ENCODE measurements around the gene OR2M3. TPM values are rescaled to one million over a fixed set of nuclear protein-coding genes. Genes with fewer than 3 reads are reported as not detected.
"Not testable (repeated sequence)": the region's sequence is repeated elsewhere in the genome, so short reads cannot be mapped to it uniquely, and the experiment has no call there.

OR2M3 gene
- total RNA-seq, 1 experiment from 2014 or later: not detected

GRCh38 chr1:248239478-248239877 is 42.4 kb downstream of the OR2M3 start:
- CTCF ChIA-PET: no interaction called here

GRCh38 chr1:248243204-248243603 is 46.1 kb downstream of the OR2M3 start:
- no peak overlapping the region for H3K27ac Mint-ChIP-seq
- peaks cover 59% of the 10 kb centered on the region for H3K36me3 Mint-ChIP-seq
- TF ChIP-seq HMGA2 (CRISPR knock-in tag; IDR thresholded peaks at IDR 0.05) (no peak), CTCF (IDR thresholded peaks at IDR 0.05) (peak; percentile 37; the same call in 1 of the 2 replicates)
- peaks cover 2% of the 10 kb centered on the region; the same call in 1 of the 2 replicates for H3K27me3 Mint-ChIP-seq (ENCODE audit: low read depth)
- no peaks in the 10 kb centered on the region for H3K4me1 Mint-ChIP-seq
- POLR2A ChIA-PET: no interaction called here
- peaks cover 74% of the 10 kb centered on the region for H3K9me3 Mint-ChIP-seq
- CTCF ChIA-PET: no interaction called here
- no peak overlapping the region for H3K4me3 Mint-ChIP-seq
- DNase-seq (ENCODE audit: low spot score): no peak
- ATAC-seq: peak; percentile 79

More at GRCh38 chr1:248239478-248239877, 42.4 kb downstream of the OR2M3 start:
- DNase-seq (ENCODE audit: low spot score): no peak
- TF ChIP-seq NFATC4 (CRISPR knock-in tag; IDR thresholded peaks at IDR 0.05) (no peak), ZNF512 (CRISPR knock-in tag; IDR thresholded peaks at IDR 0.05; ENCODE audit: borderline replicate concordance) (no peak)
- Mint-ChIP-seq H3K36me3 (peaks cover 65% of the 10 kb centered on the region), H3K4me1 (no peaks in the 10 kb centered on the region), H3K4me3 (no peak overlapping the region), H3K9me3 (peaks cover 78% of the 10 kb centered on the region), H3K27ac (no peak overlapping the region), H3K27me3 (ENCODE audit: low read depth) (peaks cover 4% of the 10 kb centered on the region)
- POLR2A ChIA-PET: no interaction called here
- no peak for ATAC-seq

GRCh38 chr1:248259309-248259708 is 62.2 kb downstream of the OR2M3 start:
- Mint-ChIP-seq H3K36me3 (peaks cover 49% of the 10 kb centered on the region), H3K9me3 (peaks cover 62% of the 10 kb centered on the region)
- DNase-seq (ENCODE audit: low spot score); H3K27me3 Mint-ChIP-seq (ENCODE audit: low read depth); H3K27ac Mint-ChIP-seq; H3K4me3 Mint-ChIP-seq; ATAC-seq; CTCF ChIA-PET; POLR2A ChIA-PET; H3K4me1 Mint-ChIP-seq: not testable (repeated sequence)

Other genes starting within 250 kb of the OR2M3 start
- gene OR2L8, start 248.4 kb upstream of the OR2M3 start, total RNA-seq (2021): not detected in 3 replicates
- not detected in 3 replicates for gene OR2AK2, start 232.0 kb upstream of the OR2M3 start, total RNA-seq (2021)
- gene OR2L5, start 183.6 kb upstream of the OR2M3 start, total RNA-seq (2021): not detected in 3 replicates
- 0.05 TPM in 1 of 3 replicates, not detected in the others for gene OR2L2, start 167.2 kb upstream of the OR2M3 start, total RNA-seq (2021)
- not detected in 3 replicates for gene OR2L3, start 150.4 kb upstream of the OR2M3 start, total RNA-seq (2021)
- gene OR2L13, start 102.1 kb upstream of the OR2M3 start, total RNA-seq (2021): not detected in 3 replicates
- not detected in 3 replicates for gene OR2M5, start 52.1 kb upstream of the OR2M3 start, total RNA-seq (2021)
- gene OR2M2, start 22.4 kb upstream of the OR2M3 start, total RNA-seq (2021): not detected in 3 replicates
- gene OR2M4, start 34.2 kb downstream of the OR2M3 start, total RNA-seq (2021): not detected in 3 replicates
- gene OR2T33, start 80.7 kb downstream of the OR2M3 start, total RNA-seq (2021): not detected in 3 replicates
- not detected in 3 replicates for gene OR2T12, start 106.2 kb downstream of the OR2M3 start, total RNA-seq (2021)
- not detected in 3 replicates for gene OR2M7, start 127.3 kb downstream of the OR2M3 start, total RNA-seq (2021)
- gene OR14C36, start 151.5 kb downstream of the OR2M3 start, total RNA-seq (2021): not detected in 3 replicates
- not detected in 3 replicates for gene OR2T4, start 164.4 kb downstream of the OR2M3 start, total RNA-seq (2021)
- gene OR2T6, start 178.5 kb downstream of the OR2M3 start, total RNA-seq (2021): not detected in 3 replicates
- not detected in 3 replicates for gene OR2T1, start 205.8 kb downstream of the OR2M3 start, total RNA-seq (2021)
- not detected in 3 replicates for gene OR2T2, start 248.4 kb downstream of the OR2M3 start, total RNA-seq (2021)

Measured in WTC11 (cell line).